ENCODE results near the gene CCDC8. TPM values are rescaled to one million over a fixed set of nuclear protein-coding genes. Genes with fewer than 3 reads are reported as not detected.

Gene CCDC8
- 10 to 100 TPM; 24.1 to 74.0 (median 35.2) TPM for total RNA-seq
- 10 to 100 TPM in 2 of 3 donors, 1 to 10 TPM in 1; 6.3 to 20.5 (median 18.8) TPM for polyA plus RNA-seq
- long read RNA-seq, donor 1, transcript CCDC8-201 (1 exons, 3,186 nt), result major isoform, 64 of 64 reads
- long read RNA-seq, donor 1, partial matches to known transcripts, result 0 of 64 reads
- long read RNA-seq, donor 1, other reads (novel, unspliced or antisense), result 0 of 64 reads
- long read RNA-seq, donor 2, transcript CCDC8-201 (1 exons, 3,186 nt), result major isoform, 66 of 66 reads
- long read RNA-seq, donor 2, partial matches to known transcripts, result 0 of 66 reads
- long read RNA-seq, donor 2, other reads (novel, unspliced or antisense), result 0 of 66 reads
- long read RNA-seq, donor 3, transcript CCDC8-201 (1 exons, 3,186 nt), result major isoform, 57 of 57 reads
- long read RNA-seq, donor 3, partial matches to known transcripts, result 0 of 57 reads
- long read RNA-seq, donor 3, other reads (novel, unspliced or antisense), result 0 of 57 reads
- long read RNA-seq, donor 4, transcript CCDC8-201 (1 exons, 3,186 nt), result major isoform, 6 of 7 reads
- long read RNA-seq, donor 4, partial matches to known transcripts, result 0 of 7 reads
- long read RNA-seq, donor 4, other reads (novel, unspliced or antisense), result 1 of 7 reads
- long read RNA-seq, donor 5, transcript CCDC8-201 (1 exons, 3,186 nt), result major isoform, 128 of 128 reads
- long read RNA-seq, donor 5, partial matches to known transcripts, result 0 of 128 reads
- long read RNA-seq, donor 5, other reads (novel, unspliced or antisense), result 0 of 128 reads
- long read RNA-seq, donor 6, transcript CCDC8-201 (1 exons, 3,186 nt), result major isoform, 7 of 7 reads
- long read RNA-seq, donor 6, partial matches to known transcripts, result 0 of 7 reads
- long read RNA-seq, donor 6, other reads (novel, unspliced or antisense), result 0 of 7 reads
- long read RNA-seq, donor 7, transcript CCDC8-201 (1 exons, 3,186 nt), result major isoform, 26 of 26 reads
- long read RNA-seq, donor 7, partial matches to known transcripts, result 0 of 26 reads
- long read RNA-seq, donor 7, other reads (novel, unspliced or antisense), result 0 of 26 reads
- long read RNA-seq, donor 8, transcript CCDC8-201 (1 exons, 3,186 nt), result major isoform, 62 of 62 reads
- long read RNA-seq, donor 8, partial matches to known transcripts, result 0 of 62 reads
- long read RNA-seq, donor 8, other reads (novel, unspliced or antisense), result 0 of 62 reads
- long read RNA-seq, donor 9, transcript CCDC8-201 (1 exons, 3,186 nt), result major isoform, 62 of 62 reads
- long read RNA-seq, donor 9, partial matches to known transcripts, result 0 of 62 reads
- long read RNA-seq, donor 9, other reads (novel, unspliced or antisense), result 0 of 62 reads
- long read RNA-seq, donor 10, transcript CCDC8-201 (1 exons, 3,186 nt), result major isoform, 23 of 23 reads
- long read RNA-seq, donor 10, partial matches to known transcripts, result 0 of 23 reads
- long read RNA-seq, donor 10, other reads (novel, unspliced or antisense), result 0 of 23 reads

GRCh38 chr19:46413262-46414031 is at the start of gene CCDC8:
CCDC8 (minus strand) TSS chr19:46413564; CDS start chr19:46412810, 754 bp downstream.
- TF ChIP-seq POLR2A (IDR thresholded peaks at IDR 0.05), result peak; percentile 37 to 90
- TF ChIP-seq CTCF (IDR thresholded peaks at IDR 0.05), result no peak
- 11 to 71% (median 22%) methylated on average over 7 to 46 of the region's 46 CpGs for WGBS, 4 donors
- intact Hi-C loops (cut with DNase I), result no loop called here
- Histone ChIP-seq H3K4me1 (replicated peaks in 1 of 2) (peaks cover 31 to 37% of the 10 kb centered on the region in 2 donors), H3K4me3 (peak within 1 kb of the TSS; percentile 6 to 69 (median 23)), H3K27me3 (no peaks in the 10 kb centered on the region), H3K36me3 (replicated peaks in 1 of 2) (no peaks in the 10 kb centered on the region), H3K27ac (peak within 1 kb of the TSS; percentile 29 to 83 (median 70)), H3K9me3 (replicated peaks in 1 of 3) (no peaks in the 10 kb centered on the region)
- peak; percentile 90 to 94 (median 93) for DNase-seq

GRCh38 chr19:46461537-46461936 is 48.2 kb upstream of the CCDC8 start:
- Histone ChIP-seq H3K27me3 (no peaks in the 10 kb centered on the region), H3K9me3 (replicated peaks in 1 of 3) (no peaks in the 10 kb centered on the region), H3K27ac (no peak overlapping the region), H3K36me3 (replicated peaks in 1 of 2) (no peaks in the 10 kb centered on the region), H3K4me1 (replicated peaks in 1 of 2) (peaks cover 0 to 5% of the 10 kb centered on the region in 2 donors), H3K4me3 (no peak overlapping the region)
- TF ChIP-seq POLR2A (IDR thresholded peaks at IDR 0.05), result no peak
- no peak for TF ChIP-seq CTCF (IDR thresholded peaks at IDR 0.05)
- 92 to 100% (median 96%) methylated on average over 1 to 2 of the region's 2 CpGs for WGBS, 4 donors
- intact Hi-C loops (cut with DNase I), result no loop called here
- no peak for DNase-seq

GRCh38 chr19:46460981-46461380 is 47.6 kb upstream of the CCDC8 start:
- H3K36me3 ChIP-seq (replicated peaks in 1 of 2), result no peaks in the 10 kb centered on the region
- 81 to 94% (median 92%) methylated on average over 1 of the region's 1 CpG for WGBS, 4 donors
- intact Hi-C loops (cut with DNase I), result no loop called here
- no peak overlapping the region for H3K27ac ChIP-seq
- no peak overlapping the region for H3K4me3 ChIP-seq
- no peaks in the 10 kb centered on the region for H3K27me3 ChIP-seq
- no peaks in the 10 kb centered on the region for H3K4me1 ChIP-seq (replicated peaks in 1 of 2)
- H3K9me3 ChIP-seq (replicated peaks in 1 of 3), result no peaks in the 10 kb centered on the region
- DNase-seq, result no peak
- TF ChIP-seq CTCF (IDR thresholded peaks at IDR 0.05) (no peak), POLR2A (IDR thresholded peaks at IDR 0.05) (no peak)
